Measurements from ENCODE around the gene DBF4.

- TF ChIP-seq CTCF (conservative IDR thresholded peaks at IDR 0.05 in 1 of 2, IDR thresholded peaks at IDR 0.05 in 1 of 2; ENCODE audit: low read depth in 1 of 2, low read length in 2 of 2) (no peak), EZH2 (IDR thresholded peaks at IDR 0.05; ENCODE audit: low read length, missing control alignments) (no peak)
Measured at GRCh38 chr7:87872346-87872745, 3.9 kb upstream of the DBF4 start.
